Neural cell (in vitro differentiated cells): Measurements from ENCODE around the gene FSD2. TPM values are rescaled to one million over a fixed set of nuclear protein-coding genes. Genes with fewer than 3 reads are reported as not detected.

Experiments
- H2AFZ ChIP-seq: fragments of 200-600, 300-800 bp; sonication (generic), shearing (Covaris generic); 2 replicates; pipeline ENCODE4 v1.6.0; 2014; ENCODE audit warnings: low read depth, mild to moderate bottlenecking, antibody characterized with exemption, low read length, moderate library complexity
- H3F3A ChIP-seq: fragments of 200-600 bp; shearing (Covaris generic); 2 replicates; pipeline ENCODE4 v1.6.1; 2016; ENCODE audit warnings: mild to moderate bottlenecking, moderate library complexity, mixed read lengths, antibody characterized with exemption, low read length; ENCODE audit not compliant: insufficient read depth, poor library complexity, severe bottlenecking
- H3K27ac ChIP-seq: fragments of 200-600, 300-800 bp; sonication (generic), shearing (Covaris generic); 2 replicates; pipeline ENCODE4 v1.5.1; 2014; ENCODE audit warnings: mild to moderate bottlenecking, low read length, moderate library complexity
- H3K27me3 ChIP-seq: fragments of 300-800, 200-600 bp; sonication (generic), shearing (Covaris generic); 2 replicates; pipeline ENCODE4 v1.6.0; 2014; ENCODE audit warnings: mild to moderate bottlenecking, low read depth, low read length, moderate library complexity; ENCODE audit not compliant: insufficient read depth
- H3K36me3 ChIP-seq: fragments of 300-800, 200-600 bp; sonication (generic), shearing (Covaris generic); 2 replicates; pipeline ENCODE4 v1.5.1; 2014; ENCODE audit warnings: mild to moderate bottlenecking, antibody characterized with exemption, low read length, moderate library complexity; ENCODE audit not compliant: insufficient read depth
- H3K4me2 ChIP-seq: fragments of 300-800, 200-600 bp; sonication (generic), shearing (Covaris generic); 2 replicates; pipeline ENCODE4 v1.6.0; 2014; ENCODE audit warnings: mild to moderate bottlenecking, low read length
- H3K4me3 ChIP-seq: fragments of 300-800, 200-600 bp; sonication (generic), shearing (Covaris generic); 2 replicates; pipeline ENCODE4 v1.5.1; 2014; ENCODE audit warnings: mild to moderate bottlenecking, low read length, moderate library complexity
- H3K79me2 ChIP-seq: fragments of 200-600 bp; shearing (Covaris generic); replicated peaks from 2 replicates; pipeline ENCODE4 v1.6.0; 2014; ENCODE audit warnings: mild to moderate bottlenecking, low read length, moderate library complexity; ENCODE audit not compliant: insufficient read depth
- H3K9ac ChIP-seq: fragments of 300-800, 200-600 bp; sonication (generic), shearing (Covaris generic); 2 replicates; pipeline ENCODE4 v1.6.1; 2016; ENCODE audit warnings: mild to moderate bottlenecking, low read length, mixed read lengths
- H3K9me2 ChIP-seq: fragments of 200-600 bp; shearing (Covaris generic); 2 replicates; pipeline ENCODE4 v1.6.1; 2016; ENCODE audit warnings: mild to moderate bottlenecking, low read length, mixed read lengths; ENCODE audit not compliant: insufficient read depth
- H3K9me3 ChIP-seq: fragments of 200-600, 300-800 bp; sonication (generic), shearing (Covaris generic); 2 replicates; pipeline ENCODE4 v1.6.1; 2016; ENCODE audit warnings: mild to moderate bottlenecking, mixed run types, low read length, moderate library complexity, mixed read lengths
- H4K20me1 ChIP-seq: fragments of 200-600 bp; shearing (Covaris generic); 2 replicates; pipeline ENCODE4 v1.6.1; 2016; ENCODE audit warnings: mild to moderate bottlenecking, mixed run types; ENCODE audit not compliant: insufficient read depth
- EP300 ChIP-seq: fragments of 450-650 bp; conservative IDR thresholded peaks from 2 replicates; pipeline ENCODE4 v1.6.1; 2014; ENCODE audit warnings: antibody characterized with exemption, mild to moderate bottlenecking, moderate library complexity; ENCODE audit not compliant: poor library complexity, severe bottlenecking
- EZH2 ChIP-seq: fragments of 200-600, 300-800 bp; shearing (Covaris generic), sonication (generic); IDR thresholded peaks from 2 replicates; pipeline ENCODE4 v1.6.1; 2014; ENCODE audit warnings: antibody characterized with exemption, low read length, borderline replicate concordance, mild to moderate bottlenecking; ENCODE audit not compliant: insufficient read depth, poor library complexity, severe bottlenecking
- MXI1 ChIP-seq: fragments of 450-650 bp; conservative IDR thresholded peaks from 2 replicates; pipeline ENCODE4 v1.6.1; 2014; ENCODE audit warnings: antibody characterized with exemption, mild to moderate bottlenecking; ENCODE audit not compliant: poor library complexity, severe bottlenecking
- POLR2AphosphoS5 ChIP-seq: IDR thresholded peaks from 2 replicates; pipeline ENCODE4 v1.6.1; 2012
- RAD21 ChIP-seq: fragments of 450-650 bp; conservative IDR thresholded peaks from 2 replicates; pipeline ENCODE4 v1.6.1; 2014; ENCODE audit warnings: antibody characterized with exemption, mild to moderate bottlenecking, moderate library complexity
- SMC3 ChIP-seq: fragments of 450-650 bp; conservative IDR thresholded peaks from 2 replicates; pipeline ENCODE4 v1.6.1; 2014; ENCODE audit warnings: antibody characterized with exemption, mild to moderate bottlenecking, moderate library complexity; ENCODE audit not compliant: poor library complexity
- TAF1 ChIP-seq: IDR thresholded peaks from 2 replicates; pipeline ENCODE4 v1.6.1; 2012; ENCODE audit warnings: low read depth
- polyA plus RNA-seq: library from polyadenylated mRNA; depleted of rRNA; stranded (reverse); fragments of >200 nt; gene quantifications from 2 replicates; pipeline ENCODE4 v1.2.3, GENCODE V29; 2014
- TF ChIP-seq, protein P1 (sequence below): IDR thresholded peaks from 2 replicates; pipeline ENCODE4 v1.6.1; 2012; ENCODE audit warnings: borderline replicate concordance
- TF ChIP-seq, protein P2 (sequence below): fragments of 450-650 bp; IDR thresholded peaks from 2 replicates; pipeline ENCODE4 v1.5.1; 2014; ENCODE audit warnings: antibody characterized with exemption, mild to moderate bottlenecking, moderate library complexity; ENCODE audit not compliant: poor library complexity, severe bottlenecking

The FSD2 gene
- polyA plus RNA-seq, 1 donor from 2014 or later: not detected

- Histone ChIP-seq H3K79me2 (no peaks in the 10 kb centered on the region), H3K36me3 (no peaks in the 10 kb centered on the region), H3K9ac (no peak overlapping the region), H3K9me3 (no peaks in the 10 kb centered on the region), H3K27me3 (no peaks in the 10 kb centered on the region), H3K4me2 (no peak overlapping the region), H3F3A (no peaks in the 10 kb centered on the region), H3K4me3 (no peak overlapping the region), H2AFZ (no peak overlapping the region), H3K27ac (no peak overlapping the region), H3K9me2 (no peaks in the 10 kb centered on the region), H4K20me1 (no peaks in the 10 kb centered on the region)
- TF ChIP-seq, protein P1, sequence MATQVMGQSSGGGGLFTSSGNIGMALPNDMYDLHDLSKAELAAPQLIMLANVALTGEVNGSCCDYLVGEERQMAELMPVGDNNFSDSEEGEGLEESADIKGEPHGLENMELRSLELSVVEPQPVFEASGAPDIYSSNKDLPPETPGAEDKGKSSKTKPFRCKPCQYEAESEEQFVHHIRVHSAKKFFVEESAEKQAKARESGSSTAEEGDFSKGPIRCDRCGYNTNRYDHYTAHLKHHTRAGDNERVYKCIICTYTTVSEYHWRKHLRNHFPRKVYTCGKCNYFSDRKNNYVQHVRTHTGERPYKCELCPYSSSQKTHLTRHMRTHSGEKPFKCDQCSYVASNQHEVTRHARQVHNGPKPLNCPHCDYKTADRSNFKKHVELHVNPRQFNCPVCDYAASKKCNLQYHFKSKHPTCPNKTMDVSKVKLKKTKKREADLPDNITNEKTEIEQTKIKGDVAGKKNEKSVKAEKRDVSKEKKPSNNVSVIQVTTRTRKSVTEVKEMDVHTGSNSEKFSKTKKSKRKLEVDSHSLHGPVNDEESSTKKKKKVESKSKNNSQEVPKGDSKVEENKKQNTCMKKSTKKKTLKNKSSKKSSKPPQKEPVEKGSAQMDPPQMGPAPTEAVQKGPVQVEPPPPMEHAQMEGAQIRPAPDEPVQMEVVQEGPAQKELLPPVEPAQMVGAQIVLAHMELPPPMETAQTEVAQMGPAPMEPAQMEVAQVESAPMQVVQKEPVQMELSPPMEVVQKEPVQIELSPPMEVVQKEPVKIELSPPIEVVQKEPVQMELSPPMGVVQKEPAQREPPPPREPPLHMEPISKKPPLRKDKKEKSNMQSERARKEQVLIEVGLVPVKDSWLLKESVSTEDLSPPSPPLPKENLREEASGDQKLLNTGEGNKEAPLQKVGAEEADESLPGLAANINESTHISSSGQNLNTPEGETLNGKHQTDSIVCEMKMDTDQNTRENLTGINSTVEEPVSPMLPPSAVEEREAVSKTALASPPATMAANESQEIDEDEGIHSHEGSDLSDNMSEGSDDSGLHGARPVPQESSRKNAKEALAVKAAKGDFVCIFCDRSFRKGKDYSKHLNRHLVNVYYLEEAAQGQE: no peak
- TF ChIP-seq RAD21 (no peak), POLR2AphosphoS5 (no peak), TAF1 (no peak), EP300 (no peak), EZH2 (no peak), MXI1 (no peak), SMC3 (no peak)
- TF ChIP-seq, protein P2, sequence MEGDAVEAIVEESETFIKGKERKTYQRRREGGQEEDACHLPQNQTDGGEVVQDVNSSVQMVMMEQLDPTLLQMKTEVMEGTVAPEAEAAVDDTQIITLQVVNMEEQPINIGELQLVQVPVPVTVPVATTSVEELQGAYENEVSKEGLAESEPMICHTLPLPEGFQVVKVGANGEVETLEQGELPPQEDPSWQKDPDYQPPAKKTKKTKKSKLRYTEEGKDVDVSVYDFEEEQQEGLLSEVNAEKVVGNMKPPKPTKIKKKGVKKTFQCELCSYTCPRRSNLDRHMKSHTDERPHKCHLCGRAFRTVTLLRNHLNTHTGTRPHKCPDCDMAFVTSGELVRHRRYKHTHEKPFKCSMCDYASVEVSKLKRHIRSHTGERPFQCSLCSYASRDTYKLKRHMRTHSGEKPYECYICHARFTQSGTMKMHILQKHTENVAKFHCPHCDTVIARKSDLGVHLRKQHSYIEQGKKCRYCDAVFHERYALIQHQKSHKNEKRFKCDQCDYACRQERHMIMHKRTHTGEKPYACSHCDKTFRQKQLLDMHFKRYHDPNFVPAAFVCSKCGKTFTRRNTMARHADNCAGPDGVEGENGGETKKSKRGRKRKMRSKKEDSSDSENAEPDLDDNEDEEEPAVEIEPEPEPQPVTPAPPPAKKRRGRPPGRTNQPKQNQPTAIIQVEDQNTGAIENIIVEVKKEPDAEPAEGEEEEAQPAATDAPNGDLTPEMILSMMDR: no peak
Observed at GRCh38 chr15:82847703-82848102, 41.8 kb upstream of the FSD2 start.

DNA sequence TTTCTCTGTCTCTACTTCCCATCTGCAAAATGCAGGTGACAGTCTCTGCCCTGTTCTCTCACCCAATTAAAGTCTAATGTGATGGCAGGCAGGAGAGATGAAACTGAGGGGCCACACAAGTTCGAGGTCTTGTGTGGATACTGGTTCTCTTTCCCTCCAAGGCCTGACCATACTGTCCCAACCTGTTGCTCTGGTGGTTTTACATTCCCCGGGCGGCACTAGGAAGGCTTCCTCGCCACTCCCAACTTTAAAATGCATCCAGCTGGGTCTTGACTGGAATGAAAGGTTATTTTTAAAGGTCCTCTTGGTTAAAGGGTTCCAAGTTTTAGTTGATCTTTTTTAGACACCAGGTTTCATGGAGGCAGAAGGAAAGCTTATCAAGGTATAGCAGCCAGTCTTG is 40.8 kb upstream of the FSD2 start:
- Histone ChIP-seq H3K27ac (no peak overlapping the region), H4K20me1 (no peaks in the 10 kb centered on the region), H3K4me2 (no peak overlapping the region), H3K9ac (no peak overlapping the region), H3K36me3 (no peaks in the 10 kb centered on the region), H3K4me3 (no peak overlapping the region), H3F3A (no peaks in the 10 kb centered on the region), H3K27me3 (no peaks in the 10 kb centered on the region), H3K79me2 (no peaks in the 10 kb centered on the region), H3K9me3 (no peaks in the 10 kb centered on the region), H3K9me2 (no peaks in the 10 kb centered on the region), H2AFZ (no peak overlapping the region)
- TF ChIP-seq EZH2 (no peak), RAD21 (no peak), TAF1 (no peak), SMC3 (no peak), EP300 (no peak), POLR2AphosphoS5 (no peak), MXI1 (no peak)
- TF ChIP-seq, protein P2: no peak
- TF ChIP-seq, protein P1: no peak
